Measurements from ENCODE around the gene FAT1.

The FAT1 gene

GRCh38 chr4:186651181-186651603 is 72.5 kb downstream of the FAT1 start:
- TF ChIP-seq CTCF (IDR thresholded peaks at IDR 0.05; ENCODE audit: low read depth, low read length, missing control alignments), result no peak
- in situ Hi-C loops (cut with HindIII; ENCODE audit: low sequenced_read_pairs), result no loop called here
- peak overlapping the region; percentile 35 for H3K4me3 ChIP-seq (ENCODE audit: low read depth, low read length)
- no peak for DNase-seq (ENCODE audit: low read depth)

DNA sequence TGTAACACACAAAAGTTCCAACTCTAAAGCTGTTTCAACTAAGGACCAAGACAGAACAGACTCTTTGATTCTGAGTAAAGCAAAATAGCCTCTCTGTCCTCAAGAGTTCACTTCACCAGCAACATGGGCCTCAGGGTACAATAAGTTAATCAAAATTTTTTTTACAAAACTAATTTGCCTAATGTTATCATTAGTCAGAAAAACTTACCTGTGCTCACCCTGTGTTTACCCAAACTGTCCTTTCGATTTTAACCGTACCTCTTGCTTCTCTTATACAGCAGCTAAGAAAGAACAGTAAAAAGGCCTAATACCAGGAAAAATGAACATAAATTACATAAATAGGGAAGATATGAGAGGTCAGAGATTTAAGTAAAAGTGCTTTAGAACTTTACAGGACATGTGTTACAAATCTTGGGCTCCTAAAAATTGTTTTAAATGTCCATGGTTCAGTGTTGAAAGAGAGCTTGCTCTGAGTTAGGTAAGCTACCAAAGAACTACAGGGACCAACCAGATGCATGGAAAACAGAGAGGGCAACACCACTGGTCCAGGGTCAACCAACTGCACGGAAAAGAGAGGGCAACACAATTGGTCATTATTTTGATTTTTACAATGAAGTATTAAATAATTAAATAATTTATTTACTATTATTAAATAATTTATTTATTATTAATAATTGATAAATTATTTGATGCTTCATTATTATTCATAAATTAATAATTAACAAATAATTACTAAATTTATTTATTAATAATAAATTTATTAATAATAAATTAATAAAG is 73.1 kb downstream of the FAT1 start:
- TF ChIP-seq CTCF (IDR thresholded peaks at IDR 0.05; ENCODE audit: low read depth, low read length, missing control alignments), result no peak
- H3K4me3 ChIP-seq (ENCODE audit: low read depth, low read length), result no peak overlapping the region
- no peak for DNase-seq (ENCODE audit: low read depth)
- in situ Hi-C loops (cut with HindIII; ENCODE audit: low sequenced_read_pairs), result no loop called here

GRCh38 chr4:186647821-186648220 is 75.8 kb downstream of the FAT1 start:
- DNase-seq (ENCODE audit: low read depth), result no peak
- in situ Hi-C loops (cut with HindIII; ENCODE audit: low sequenced_read_pairs), result no loop called here
- H3K4me3 ChIP-seq (ENCODE audit: low read depth, low read length), result no peak overlapping the region
- TF ChIP-seq CTCF (IDR thresholded peaks at IDR 0.05; ENCODE audit: low read depth, low read length, missing control alignments), result no peak

DNA sequence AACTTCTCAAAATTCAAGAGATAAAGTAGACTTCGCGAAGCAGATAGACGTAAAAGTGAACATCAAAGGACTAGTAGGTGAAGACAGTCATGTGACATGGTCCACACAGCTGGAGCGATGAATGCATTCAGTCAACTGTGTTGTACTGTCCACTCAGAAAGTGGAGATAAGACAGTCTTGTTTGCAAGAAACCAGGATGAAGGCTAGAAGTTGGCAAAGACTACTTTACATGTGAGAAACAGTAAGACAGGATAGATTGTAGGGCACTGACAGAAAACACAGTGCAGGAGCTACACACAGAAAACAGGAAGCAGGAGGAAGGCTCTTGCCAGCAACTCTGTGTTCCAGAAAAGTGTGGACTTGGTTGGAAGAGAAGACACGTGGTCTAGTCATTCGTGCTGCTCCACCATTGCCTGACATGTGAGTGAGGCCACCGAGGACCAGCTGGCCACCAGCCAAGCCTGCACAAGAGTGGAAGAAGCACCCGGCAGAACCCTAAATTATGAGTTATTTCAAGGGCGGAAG is 78.9 kb downstream of the FAT1 start:
- no peak for TF ChIP-seq CTCF (IDR thresholded peaks at IDR 0.05; ENCODE audit: low read depth, low read length, missing control alignments)
- H3K4me3 ChIP-seq (ENCODE audit: low read depth, low read length), result no peak overlapping the region
- in situ Hi-C loops (cut with HindIII; ENCODE audit: low sequenced_read_pairs), result no loop called here
- DNase-seq (ENCODE audit: low read depth), result no peak

DNA sequence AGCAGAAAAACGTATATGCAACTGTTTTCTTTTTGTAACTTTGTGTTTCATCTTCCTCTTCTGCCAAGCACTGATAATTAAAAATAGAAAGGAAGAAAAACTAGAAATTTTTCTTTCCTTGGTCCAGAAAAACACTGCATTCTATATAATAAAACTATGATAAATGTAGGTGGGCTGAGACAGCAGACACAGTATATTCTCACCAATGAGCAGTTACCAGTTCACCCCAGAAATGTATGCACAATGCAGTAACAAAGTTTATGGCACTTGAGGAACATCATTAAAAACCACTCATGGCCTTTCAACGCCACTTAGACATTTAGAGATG is 79.4 kb downstream of the FAT1 start:
- no peak overlapping the region for H3K4me3 ChIP-seq (ENCODE audit: low read depth, low read length)
- DNase-seq (ENCODE audit: low read depth), result no peak
- in situ Hi-C loops (cut with HindIII; ENCODE audit: low sequenced_read_pairs), result no loop called here
- no peak for TF ChIP-seq CTCF (IDR thresholded peaks at IDR 0.05; ENCODE audit: low read depth, low read length, missing control alignments)

GRCh38 chr4:186643501-186644310 is 80.0 kb downstream of the FAT1 start:
- no peak for TF ChIP-seq CTCF (IDR thresholded peaks at IDR 0.05; ENCODE audit: low read depth, low read length, missing control alignments)
- in situ Hi-C loops (cut with HindIII; ENCODE audit: low sequenced_read_pairs), result no loop called here
- peak; percentile 31 for DNase-seq (ENCODE audit: low read depth)
- no peak overlapping the region for H3K4me3 ChIP-seq (ENCODE audit: low read depth, low read length)

Measured in astrocyte of the cerebellum (primary cell).